K562 (cell line): Measurements from ENCODE around the gene ERI2. TPM values are rescaled to one million over a fixed set of nuclear protein-coding genes. Genes with fewer than 3 reads are reported as not detected.

Source experiments
- ATAC-seq: fragments of 200-7000 bp; cut with Tn5 transposase; 3 replicates; pipeline ENCODE4 v1.9.1; 2020; ENCODE audit warnings: moderate library complexity
- BruUV-seq: library from RNA; stranded (reverse); fragments of 400-500 nt; replicated peaks from 2 replicates; lab custom pipeline; 2021; lab: Mats Ljungman, UMichigan
- CTCF ChIA-PET: fragments of 300-600 bp; formaldehyde crosslinking; extraction: SDS; loops from one replicate; lab custom pipeline; 2021; ENCODE audit warnings: low intra/inter-chr PET ratio; lab: Yijun Ruan, JAX
- POLR2A ChIA-PET: fragments of 300-600, 350-650 bp; sonication (Branson Sonifier 250); formaldehyde crosslinking; extraction: SDS; loops from one replicate; lab custom pipeline; 2021; ENCODE audit warnings: antibody characterized with exemption, inconsistent platforms; lab: Yijun Ruan, JAX
- DNase-seq, 4 experiments: peaks; one replicate each; pipeline versions ENCODE4 v3.0.0 to v3.0.0-alpha.2; 2011 to 2018; ENCODE audit warnings: low spot score in 3 of 4, mixed read lengths in 3 of 4; ENCODE audit errors: extremely low read depth in 1 of 4
- FAIRE-seq: peaks from 2 replicates; lab custom pipeline; 2011; peaks lifted over from hg19 to GRCh38; lab: Jason Lieb, UNC
- H2AFZ ChIP-seq: 2 replicates; pipeline ENCODE4 v1.6.0; 2011; ENCODE audit warnings: low read depth, low read length, control low read depth, inconsistent platforms
- H3K27ac ChIP-seq: fragments of 200-600 bp; 3 replicates; pipeline ENCODE4 v1.8.0; 2011; ENCODE audit warnings: low read depth, mild to moderate bottlenecking, control low read depth, inconsistent platforms, low read length, moderate library complexity, mixed read lengths; ENCODE audit errors: extremely low read depth
- H3K27me3 ChIP-seq, 2 experiments: fragments of 300-600 bp in 1 of 2; 2 replicates in 1 of 2; 3 replicates in 1 of 2; pipeline versions ENCODE4 v1.6.0 to v1.8.0; 2011; ENCODE audit warnings: inconsistent platforms in 2 of 2, low read length in 2 of 2, mild to moderate bottlenecking in 1 of 2, mixed read lengths in 1 of 2, moderate library complexity in 1 of 2; ENCODE audit not compliant: control insufficient read depth in 2 of 2, insufficient read depth in 2 of 2
- H3K36me3 ChIP-seq: fragments of 300-600 bp; 3 replicates; pipeline ENCODE4 v1.8.0; 2011; ENCODE audit warnings: mild to moderate bottlenecking, low read length, inconsistent platforms; ENCODE audit not compliant: control insufficient read depth, insufficient read depth
- H3K4me1 ChIP-seq, 2 experiments: fragments of 200-600 bp in 1 of 2; replicated peaks in 1 of 2; 2 replicates in 1 of 2; 3 replicates in 1 of 2; pipeline versions ENCODE4 v1.5.1 to v1.8.0; 2011; ENCODE audit warnings: inconsistent platforms in 2 of 2, low read length in 2 of 2, mild to moderate bottlenecking in 1 of 2, mixed read lengths in 1 of 2, moderate library complexity in 1 of 2; ENCODE audit not compliant: control insufficient read depth in 2 of 2, insufficient read depth in 2 of 2
- H3K4me2 ChIP-seq: 2 replicates; pipeline ENCODE4 v1.6.1; 2011; ENCODE audit warnings: low read length, control low read depth, inconsistent platforms, mixed read lengths; ENCODE audit not compliant: insufficient read depth
- H3K4me3 ChIP-seq: fragments of 200-600 bp; sonication (generic), shearing (Covaris generic); 2 replicates; pipeline ENCODE4 v1.5.1; 2016; ENCODE audit warnings: control low read depth, inconsistent platforms
- H3K79me2 ChIP-seq: fragments of 200-600 bp; 3 replicates; pipeline ENCODE4 v1.8.0; 2011; ENCODE audit warnings: low read length, inconsistent platforms; ENCODE audit not compliant: control insufficient read depth, insufficient read depth
- H3K9ac ChIP-seq, 2 experiments: 2 replicates each; pipeline versions ENCODE4 v1.6.0 to v1.6.1; 2011; ENCODE audit warnings: low read depth in 2 of 2, low read length in 2 of 2, control low read depth in 1 of 2, inconsistent platforms in 1 of 2, mild to moderate bottlenecking in 1 of 2, mixed read lengths in 1 of 2; ENCODE audit not compliant: insufficient read depth in 1 of 2
- H3K9me1 ChIP-seq: one replicate; pipeline ENCODE4 v1.6.0; 2011; ENCODE audit warnings: inconsistent platforms, mild to moderate bottlenecking, low read length, moderate library complexity; ENCODE audit not compliant: control insufficient read depth, insufficient read depth
- H3K9me3 ChIP-seq: replicated peaks from 2 replicates; pipeline ENCODE4 v1.5.1; 2011; ENCODE audit warnings: low read depth, low read length, inconsistent platforms; ENCODE audit not compliant: control insufficient read depth, insufficient read depth
- H4K20me1 ChIP-seq: replicated peaks from 2 replicates; pipeline ENCODE4 v1.6.1; 2011; ENCODE audit warnings: low read length, inconsistent platforms, mixed read lengths; ENCODE audit not compliant: control insufficient read depth, insufficient read depth
- CCNT2 ChIP-seq: IDR thresholded peaks from 2 replicates; pipeline ENCODE4 v1.6.1; 2011; ENCODE audit warnings: borderline replicate concordance, low read depth, mild to moderate bottlenecking, moderate library complexity, mixed read lengths, low read length; ENCODE audit not compliant: insufficient read length; ENCODE audit errors: extremely low read depth
- GABPB1 ChIP-seq: sonication (generic); formaldehyde crosslinking; IDR thresholded peaks from 2 replicates; pipeline ENCODE4 v1.8.0; 2022; ENCODE audit warnings: mild to moderate bottlenecking, missing genetic modification reagents
- GABPB2 ChIP-seq: fragments of 250-450 bp; sonication (Bioruptor Pico); conservative IDR thresholded peaks from 2 replicates; pipeline ENCODE4 v1.5.1; 2021; ENCODE audit warnings: mild to moderate bottlenecking
- HLTF ChIP-seq: fragments of 450-650 bp; IDR thresholded peaks from 2 replicates; pipeline ENCODE4 v1.6.1; 2016
- KAT7 ChIP-seq: sonication (generic); formaldehyde crosslinking; IDR thresholded peaks from 2 replicates; pipeline ENCODE4 v1.8.0; 2022; ENCODE audit warnings: missing genetic modification reagents, mild to moderate bottlenecking, borderline replicate concordance
- LEF1 ChIP-seq: fragments of 450-650 bp; IDR thresholded peaks from 2 replicates; pipeline ENCODE4 v1.6.1; 2016; ENCODE audit warnings: mild to moderate bottlenecking
- SAFB2 ChIP-seq: fragments of 200-400 bp; formaldehyde crosslinking; IDR thresholded peaks from 2 replicates; pipeline ENCODE4 v1.6.1; 2018; ENCODE audit warnings: borderline replicate concordance, low read length, low read depth, moderate library complexity; ENCODE audit not compliant: severe bottlenecking
- SMARCA5 ChIP-seq: fragments of 450-650 bp; IDR thresholded peaks from 2 replicates; pipeline ENCODE4 v1.6.1; 2016
- ZNF274 ChIP-seq: IDR thresholded peaks from 2 replicates; pipeline ENCODE4 v1.6.1; 2011; ENCODE audit warnings: low read depth, mild to moderate bottlenecking, low read length, moderate library complexity, borderline replicate concordance
- ZNF318 ChIP-seq, 2 experiments: fragments of 450-650 bp; IDR thresholded peaks; 2 replicates each; pipeline ENCODE4 v1.6.1; 2016; ENCODE audit warnings: mild to moderate bottlenecking in 2 of 2, borderline replicate concordance in 1 of 2, low read depth in 1 of 2, moderate library complexity in 1 of 2
- ZNF444 ChIP-seq: fragments of 250-450 bp; sonication (Bioruptor Pico); IDR thresholded peaks from 2 replicates; pipeline ENCODE4 v1.4.0; 2020; ENCODE audit warnings: mild to moderate bottlenecking, moderate library complexity
- WGBS: fragments of 100-300 bp; shearing (Covaris generic); methylation state at CpG from one replicate; pipeline ENCODE4 v1.1.6; 2016; ENCODE audit warnings: low coverage, mixed read lengths; ENCODE audit not compliant: insufficient coverage; ENCODE audit errors: missing lambda C conversion rate; 5-methylcytosine and 5-hydroxymethylcytosine counted together
- in situ Hi-C: fragments of 300-500 bp; cut with MboI; formaldehyde crosslinking; loops from 4 replicates; pipeline ENCODE4 v1.15.0; 2018; ENCODE audit warnings: inconsistent platforms, mixed read lengths
- intact Hi-C: fragments of 100-400 bp; cut with micrococcal nuclease; formaldehyde crosslinking; loops from 2 replicates; pipeline ENCODE4 v1.14.2; 2022
- polyA plus RNA-seq, 8 experiments: library from polyadenylated mRNA; depleted of rRNA in 4 of 8; stranded (reverse) in 5 of 8; unstranded in 3 of 8; fragments of >200 nt; fragmentation: Nextera tagmentation in 2 of 8; fragmentation: Illumina TruSeq in 1 of 8; extraction: Ambion mirVana in 2 of 8; extraction: Trizol in 1 of 8; gene quantifications; 2 replicates each; pipeline versions ENCODE4 v1.2.1 to v1.2.3, GENCODE V29; 2011 to 2014; ENCODE audit warnings: inconsistent platforms in 1 of 8, missing spikeins in 1 of 8
- total RNA-seq, 7 experiments: library from RNA; depleted of rRNA in 6 of 7; stranded (reverse); fragments of >200 nt in 6 of 7; fragmentation: Illumina TruSeq in 2 of 7; extraction: Trizol in 2 of 7; gene quantifications; 2 replicates each; pipeline versions ENCODE4 v1.2.1 to v1.2.3, GENCODE V29; 2011 to 2021; ENCODE audit warnings: low replicate concordance in 1 of 7

The ERI2 gene
- total and polyA plus RNA-seq, 9 of the 15 experiments (the other 6 are each of a cell fraction or from before 2014, with no cell fraction given): 23.3 to 57.0 (median 48.1) TPM

- DNase-seq: no peak
- H3K36me3 ChIP-seq: peaks cover 10% of the 10 kb centered on the region; the same call in 2 of the 3 replicates
- FAIRE-seq: no peak
- ChIA-PET CTCF (no interaction called here), POLR2A (interaction anchor here (0.9 to 1.4 kb wide), 2 partner anchors 8 to 11 kb away, joined by 5 to 8 read pairs; no protein-coding TSS in a partner anchor)
- H3K4me2 ChIP-seq: no peak overlapping the region
- H3K9me1 ChIP-seq: no peaks in the 10 kb centered on the region
- WGBS: 58% methylated on average over 2 of the region's 2 CpGs
- ATAC-seq: no peak
- H3K9me3 ChIP-seq: no peaks in the 10 kb centered on the region
- H2AFZ ChIP-seq: no peak overlapping the region
- H3K4me3 ChIP-seq: no peak overlapping the region
- H3K79me2 ChIP-seq: no peaks in the 10 kb centered on the region
- TF ChIP-seq KAT7 (CRISPR knock-in tag) (no peak), ZNF318 (IDR thresholded peaks at IDR 0.05; ENCODE audit: borderline replicate concordance in 1 of 2, low read depth in 1 of 2) (no peak), GABPB2 (no peak), HLTF (no peak), SAFB2 (no peak), ZNF444 (CRISPR knock-in tag) (no peak), LEF1 (no peak), GABPB1 (CRISPR knock-in tag) (no peak), ZNF274 (no peak), CCNT2 (no peak), SMARCA5 (no peak)
- no peaks in the 10 kb centered on the region for H3K27me3 ChIP-seq
- no peak overlapping the region for H3K27ac ChIP-seq
- H3K4me1 ChIP-seq: no peaks in the 10 kb centered on the region; a peak in 1 of 5 replicates
- BruUV-seq: no TSS peak
- H3K9ac ChIP-seq: no peak overlapping the region
- H4K20me1 ChIP-seq: no peaks in the 10 kb centered on the region
- in situ Hi-C loops: loop anchor here (5.0 kb wide), 2 partner anchors 97 to 232 kb away; no protein-coding TSS in a partner anchor
- intact Hi-C loops: loop anchor here (5.0 to 10.0 kb wide), 3 partner anchors 47 to 450 kb away; partner anchors contain the start of genes DCUN1D3 and LYRM1
Observed at GRCh38 chr16:20854963-20855362, 48.7 kb upstream of the ERI2 start.
